DND-41 (cell line): ENCODE results near the gene HSBP1L1.

Source experiments
- EZH2 ChIP-seq: IDR thresholded peaks from 3 replicates; pipeline ENCODE4 v1.6.1; 2012; ENCODE audit warnings: borderline replicate concordance, low read depth, mild to moderate bottlenecking, moderate library complexity, low read length, inconsistent platforms; ENCODE audit not compliant: severe bottlenecking
- TF ChIP-seq, protein P1 (sequence below): IDR thresholded peaks from 2 replicates; pipeline ENCODE4 v1.5.1; 2012; ENCODE audit warnings: borderline replicate concordance, low read length, moderate library complexity, mild to moderate bottlenecking; ENCODE audit not compliant: poor library complexity, severe bottlenecking; ENCODE audit errors: extremely low read depth

- TF ChIP-seq, protein P1, sequence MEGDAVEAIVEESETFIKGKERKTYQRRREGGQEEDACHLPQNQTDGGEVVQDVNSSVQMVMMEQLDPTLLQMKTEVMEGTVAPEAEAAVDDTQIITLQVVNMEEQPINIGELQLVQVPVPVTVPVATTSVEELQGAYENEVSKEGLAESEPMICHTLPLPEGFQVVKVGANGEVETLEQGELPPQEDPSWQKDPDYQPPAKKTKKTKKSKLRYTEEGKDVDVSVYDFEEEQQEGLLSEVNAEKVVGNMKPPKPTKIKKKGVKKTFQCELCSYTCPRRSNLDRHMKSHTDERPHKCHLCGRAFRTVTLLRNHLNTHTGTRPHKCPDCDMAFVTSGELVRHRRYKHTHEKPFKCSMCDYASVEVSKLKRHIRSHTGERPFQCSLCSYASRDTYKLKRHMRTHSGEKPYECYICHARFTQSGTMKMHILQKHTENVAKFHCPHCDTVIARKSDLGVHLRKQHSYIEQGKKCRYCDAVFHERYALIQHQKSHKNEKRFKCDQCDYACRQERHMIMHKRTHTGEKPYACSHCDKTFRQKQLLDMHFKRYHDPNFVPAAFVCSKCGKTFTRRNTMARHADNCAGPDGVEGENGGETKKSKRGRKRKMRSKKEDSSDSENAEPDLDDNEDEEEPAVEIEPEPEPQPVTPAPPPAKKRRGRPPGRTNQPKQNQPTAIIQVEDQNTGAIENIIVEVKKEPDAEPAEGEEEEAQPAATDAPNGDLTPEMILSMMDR: no peak
- TF ChIP-seq EZH2: no peak
Observed at GRCh38 chr18:79983793-79984192, 19.4 kb downstream of the HSBP1L1 start.
